HCT116 (cell line): Measurements from ENCODE around the gene TCTA. TPM values are rescaled to one million over a fixed set of nuclear protein-coding genes. Genes with fewer than 3 reads are reported as not detected.
A peak's percentile ranks its signal among the peaks of the same experiment; 100 is the strongest.

Source experiments
- ATAC-seq: fragments of 200-7000 bp; cut with Tn5 transposase; 2 replicates; pipeline ENCODE4 v1.9.1; 2020; ENCODE audit warnings: mild to moderate bottlenecking, moderate library complexity
- BruUV-seq: library from RNA; stranded (reverse); fragments of 400-500 nt; replicated peaks from 2 replicates; lab custom pipeline; 2021; lab: Mats Ljungman, UMichigan
- CTCF ChIA-PET: fragments of 300-600 bp; sonication (Branson Sonifier 250); formaldehyde crosslinking; loops from one replicate; lab custom pipeline; 2021; ENCODE audit warnings: antibody characterized with exemption; lab: Charles Lee
- POLR2A ChIA-PET: fragments of 300-600, 350-600 bp; sonication (Branson Sonifier 250); formaldehyde crosslinking; loops from one replicate; lab custom pipeline; 2021; ENCODE audit warnings: antibody characterized with exemption; lab: Charles Lee
- RAD21 ChIA-PET, 2 experiments: fragments of 300-600 bp; sonication (Branson Sonifier 250); formaldehyde crosslinking; loops; one replicate each; lab custom pipeline; 2023; ENCODE audit warnings: low total read pairs in 2 of 2; ENCODE audit not compliant: uncharacterized antibody in 2 of 2, unreplicated experiment in 2 of 2, low non-redundant PET in 1 of 2; lab: Charles Lee
- DNase-seq: peaks from one replicate; pipeline ENCODE4 v3.0.0-alpha.2; 2010; ENCODE audit warnings: low read depth, low spot score
- H2AFZ ChIP-seq: fragments of 200-600 bp; shearing (Covaris generic), sonication (generic); 2 replicates; pipeline ENCODE4 v1.6.1; 2017; ENCODE audit warnings: low read depth, mixed run types, mixed read lengths, antibody characterized with exemption, low read length; ENCODE audit not compliant: poor library complexity, severe bottlenecking
- H3K27ac ChIP-seq: 2 replicates; pipeline ENCODE4 v1.5.1; 2012; ENCODE audit warnings: low read depth, low read length
- H3K27me3 ChIP-seq: fragments of 200-600 bp; sonication (generic); 2 replicates; pipeline ENCODE4 v1.6.1; 2016; ENCODE audit warnings: mixed run types, low read length, mixed read lengths; ENCODE audit not compliant: insufficient read depth
- H3K36me3 ChIP-seq, 2 experiments: fragments of 200-500 bp in 1 of 2; fragments of 200-600 bp in 1 of 2; sonication (Bioruptor generic) in 1 of 2; sonication (generic) in 1 of 2; 2 replicates each; pipeline versions ENCODE4 v1.5.1 to v1.6.1; 2014 to 2016; ENCODE audit warnings: low read length in 2 of 2, inconsistent platforms in 1 of 2, mixed read lengths in 1 of 2, mixed run types in 1 of 2; ENCODE audit not compliant: insufficient read depth in 2 of 2, control insufficient read depth in 1 of 2
- H3K4me1 ChIP-seq, 2 experiments: fragments of 200-600 bp in 1 of 2; sonication (generic) in 1 of 2; 2 replicates each; pipeline versions ENCODE4 v1.5.1 to v1.6.1; 2012 to 2017; ENCODE audit warnings: low read length in 2 of 2, inconsistent platforms in 1 of 2, mild to moderate bottlenecking in 1 of 2, mixed read lengths in 1 of 2, mixed run types in 1 of 2, moderate library complexity in 1 of 2; ENCODE audit not compliant: insufficient read depth in 2 of 2, control insufficient read depth in 1 of 2
- H3K4me2 ChIP-seq: fragments of 200-600 bp; sonication (generic); 2 replicates; pipeline ENCODE4 v1.6.1; 2017; ENCODE audit warnings: mixed run types, low read length, mixed read lengths
- H3K4me3 ChIP-seq, 2 experiments: fragments of 200-600 bp in 1 of 2; sonication (generic) in 1 of 2; replicated peaks in 1 of 2; 2 replicates each; pipeline ENCODE4 v1.5.1; 2011 to 2016; ENCODE audit warnings: low read length in 2 of 2, control low read depth in 1 of 2, low read depth in 1 of 2, mild to moderate bottlenecking in 1 of 2, mixed read lengths in 1 of 2, mixed run types in 1 of 2
- H3K79me2 ChIP-seq: fragments of 200-600 bp; sonication (generic); 2 replicates; pipeline ENCODE4 v1.6.1; 2017; ENCODE audit warnings: mild to moderate bottlenecking, mixed run types, low read length, moderate library complexity, mixed read lengths; ENCODE audit not compliant: insufficient read depth
- H3K9ac ChIP-seq: fragments of 200-600 bp; sonication (generic); 2 replicates; pipeline ENCODE4 v1.6.1; 2016; ENCODE audit warnings: low read length, mixed read lengths
- H3K9me2 ChIP-seq: fragments of 200-600 bp; sonication (generic), shearing (Covaris generic); 2 replicates; pipeline ENCODE4 v1.6.1; 2017; ENCODE audit warnings: mixed run types, mild to moderate bottlenecking, moderate library complexity; ENCODE audit not compliant: insufficient read depth
- H3K9me3 ChIP-seq, 2 experiments: fragments of 200-500 bp in 1 of 2; fragments of 200-600 bp in 1 of 2; sonication (Bioruptor generic) in 1 of 2; sonication (generic) in 1 of 2; 2 replicates each; pipeline ENCODE4 v1.6.1; 2014 to 2017; ENCODE audit warnings: low read length in 2 of 2, mixed read lengths in 2 of 2, inconsistent platforms in 1 of 2, low read depth in 1 of 2, mild to moderate bottlenecking in 1 of 2, mixed run types in 1 of 2, moderate library complexity in 1 of 2; ENCODE audit not compliant: control insufficient read depth in 1 of 2, insufficient read depth in 1 of 2
- H4K20me1 ChIP-seq: fragments of 200-600 bp; sonication (generic), shearing (Covaris generic); 2 replicates; pipeline ENCODE4 v1.6.1; 2017; ENCODE audit warnings: mixed run types, mild to moderate bottlenecking, moderate library complexity; ENCODE audit not compliant: insufficient read depth
- CTCF ChIP-seq, 3 experiments: fragments of 200-600 bp in 1 of 3; sonication (generic) in 1 of 3; IDR thresholded peaks in 2 of 3; conservative IDR thresholded peaks in 1 of 3; 2 replicates each; pipeline ENCODE4 v1.5.1; 2012 to 2017; ENCODE audit warnings: low read depth in 2 of 3, low read length in 2 of 3, antibody characterized with exemption in 1 of 3, borderline replicate concordance in 1 of 3, control low read depth in 1 of 3, mild to moderate bottlenecking in 1 of 3, mixed read lengths in 1 of 3, mixed run types in 1 of 3, moderate library complexity in 1 of 3; ENCODE audit not compliant: insufficient read depth in 1 of 3
- EZH2 ChIP-seq: fragments of 200-600 bp; sonication (generic); IDR thresholded peaks from 2 replicates; pipeline ENCODE4 v1.6.1; 2017; ENCODE audit warnings: antibody characterized with exemption, mixed run types
- FOSL1 ChIP-seq: IDR thresholded peaks from 2 replicates; pipeline ENCODE4 v1.6.1; 2012; ENCODE audit warnings: low read depth
- POLR2AphosphoS5 ChIP-seq: IDR thresholded peaks from 2 replicates; pipeline ENCODE4 v1.6.1; 2011; ENCODE audit warnings: mild to moderate bottlenecking, low read depth, low read length, moderate library complexity
- SIN3A ChIP-seq: IDR thresholded peaks from 2 replicates; pipeline ENCODE4 v1.6.1; 2012; ENCODE audit warnings: low read depth
- SRF ChIP-seq: IDR thresholded peaks from 2 replicates; pipeline ENCODE4 v1.6.1; 2012; ENCODE audit warnings: low read depth
- YY1 ChIP-seq: IDR thresholded peaks from 2 replicates; pipeline ENCODE4 v1.6.1; 2011; ENCODE audit warnings: low read length, low read depth, moderate library complexity, mild to moderate bottlenecking; ENCODE audit not compliant: insufficient replicate concordance; ENCODE audit errors: extremely low read depth
- ZFX ChIP-seq: fragments of 450-650 bp; IDR thresholded peaks from 2 replicates; pipeline ENCODE4 v1.6.1; 2017
- ZNF274 ChIP-seq: fragments of 200-500 bp; sonication (Bioruptor generic); IDR thresholded peaks from 2 replicates; pipeline ENCODE4 v1.6.1; 2014; ENCODE audit warnings: mild to moderate bottlenecking, low read depth, low read length, inconsistent platforms
- intact Hi-C: fragments of 100-400 bp; cut with micrococcal nuclease; formaldehyde crosslinking; loops from 2 replicates; pipeline ENCODE4 v1.10.0; 2022
- total RNA-seq: library from RNA; stranded (reverse); gene quantifications from one replicate; pipeline ENCODE4 v1.2.1, GENCODE V29; 2021; ENCODE audit not compliant: unreplicated experiment
- TF ChIP-seq, protein P1 (sequence below): IDR thresholded peaks from 2 replicates; pipeline ENCODE4 v1.6.1; 2012
- TF ChIP-seq, protein P2 (sequence below): IDR thresholded peaks from 2 replicates; pipeline ENCODE4 v1.6.1; 2011; ENCODE audit warnings: mild to moderate bottlenecking, low read length, moderate library complexity; ENCODE audit not compliant: insufficient replicate concordance; ENCODE audit errors: extremely low read depth
- TF ChIP-seq, protein P3 (sequence below): IDR thresholded peaks from 2 replicates; pipeline ENCODE4 v1.6.1; 2012

TCTA gene
- total RNA-seq, 1 experiment from 2014 or later = 11.9 TPM

DNA sequence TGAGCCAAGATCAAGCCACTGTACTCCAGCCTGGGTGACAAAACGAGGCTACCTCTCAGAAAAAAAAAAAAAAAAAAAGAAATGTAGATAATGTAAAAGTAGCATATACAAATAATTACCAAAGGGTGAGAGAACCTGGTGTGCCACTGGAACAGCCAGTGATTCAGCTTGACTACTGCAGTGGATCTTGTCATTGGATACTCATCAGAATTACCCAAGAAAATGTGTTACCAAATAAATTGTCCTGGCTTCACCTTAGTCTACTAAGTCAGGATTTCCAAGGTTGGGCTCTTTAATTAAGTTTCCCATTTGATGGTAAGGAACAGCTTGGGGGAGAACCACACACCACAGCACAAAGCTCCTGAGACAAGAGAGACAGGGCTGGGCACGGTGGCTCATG, 15.4 kb downstream of the TCTA start (continued):
- TF ChIP-seq CTCF (IDR thresholded peaks at IDR 0.05 in 2 of 3, conservative IDR thresholded peaks at IDR 0.05 in 1 of 3; ENCODE audit: borderline replicate concordance in 1 of 3, insufficient read depth in 1 of 3, low read depth in 2 of 3, low read length in 2 of 3) = no peak

- no peaks in the 10 kb centered on the region for H4K20me1 ChIP-seq
- no peaks in the 10 kb centered on the region for H3K79me2 ChIP-seq
- H2AFZ ChIP-seq = no peak overlapping the region
- RAD21 ChIA-PET = interaction anchor here in 1 of 2 experiments (0.5 kb wide), 1 partner anchor 109 kb away, joined by 4 read pairs; no protein-coding TSS in a partner anchor
- ATAC-seq = peak; percentile 21
- BruUV-seq = TSS peak; percentile 84
- peak overlapping the region; percentile 64 for H3K4me3 ChIP-seq
- H3K9me2 ChIP-seq = no peaks in the 10 kb centered on the region
- no peak for TF ChIP-seq ZFX
- no peak for TF ChIP-seq POLR2AphosphoS5
- TF ChIP-seq, protein P1, sequence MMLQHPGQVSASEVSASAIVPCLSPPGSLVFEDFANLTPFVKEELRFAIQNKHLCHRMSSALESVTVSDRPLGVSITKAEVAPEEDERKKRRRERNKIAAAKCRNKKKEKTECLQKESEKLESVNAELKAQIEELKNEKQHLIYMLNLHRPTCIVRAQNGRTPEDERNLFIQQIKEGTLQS = no peak
- no peaks in the 10 kb centered on the region for H3K27me3 ChIP-seq
- H3K4me1 ChIP-seq = peaks cover 4 to 20% of the 10 kb centered on the region in 2 experiments
- DNase-seq = no peak
- CTCF ChIA-PET = interaction anchor here (1.1 to 1.4 kb wide), 2 partner anchors 15 to 21 kb away, joined by 3 read pairs; no protein-coding TSS in a partner anchor
- H3K36me3 ChIP-seq = peaks cover 0 to 2% of the 10 kb centered on the region in 2 experiments; a peak in 1 of 4 replicates
- intact Hi-C loops = no loop called here
- peak overlapping the region; percentile 72 for H3K9ac ChIP-seq
- POLR2A ChIA-PET = interaction anchor here (0.9 to 1.1 kb wide), 5 partner anchors 13 to 88 kb away, joined by 4 to 6 read pairs (median 4); partner anchors contain the start of genes RHOA and USP4
- H3K4me2 ChIP-seq = peak overlapping the region; percentile 86
- H3K27ac ChIP-seq = peak overlapping the region; percentile 84
- H3K9me3 ChIP-seq = no peaks in the 10 kb centered on the region
Measured at GRCh38 chr3:49428752-49429080, 16.5 kb downstream of the TCTA start.

DNA sequence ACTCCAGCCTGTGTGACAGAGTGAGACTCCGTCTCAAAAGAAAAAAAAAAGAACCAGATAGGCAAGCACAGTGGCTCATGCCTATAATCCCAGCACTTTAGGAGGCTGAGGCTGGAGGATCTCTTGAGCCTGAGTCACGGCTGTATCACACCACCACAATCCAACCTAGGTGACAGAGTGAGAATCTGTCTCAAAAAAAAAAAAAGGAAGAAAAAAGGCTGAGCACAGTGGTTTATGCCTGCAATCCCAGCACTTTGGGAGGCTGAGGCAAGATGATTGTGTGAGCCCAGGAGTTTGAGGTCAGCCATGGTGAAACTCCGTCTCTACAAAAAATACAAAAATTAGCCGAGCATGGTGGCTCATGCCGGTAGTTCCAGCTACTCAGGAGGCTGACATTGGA, 22.5 kb downstream of the TCTA start:
- H3K4me1 ChIP-seq = peaks cover 4% of the 10 kb centered on the region in 2 experiments
- H3K9me2 ChIP-seq = no peaks in the 10 kb centered on the region
- no peak overlapping the region for H3K9ac ChIP-seq
- no peak overlapping the region for H3K27ac ChIP-seq
- H3K9me3 ChIP-seq = no peaks in the 10 kb centered on the region
- POLR2A ChIA-PET = no interaction called here
- CTCF ChIA-PET = no interaction called here
- RAD21 ChIA-PET = no interaction called here
- H3K4me3 ChIP-seq = no peak overlapping the region
- H3K27me3 ChIP-seq = no peaks in the 10 kb centered on the region
- no peaks in the 10 kb centered on the region for H3K79me2 ChIP-seq
- DNase-seq (no peak), ATAC-seq (no peak)
- intact Hi-C loops = no loop called here
- no peaks in the 10 kb centered on the region for H3K36me3 ChIP-seq
- H2AFZ ChIP-seq = no peak overlapping the region
- no peaks in the 10 kb centered on the region for H4K20me1 ChIP-seq
- no TSS peak for BruUV-seq
- no peak overlapping the region for H3K4me2 ChIP-seq
- TF ChIP-seq POLR2AphosphoS5 (no peak), SIN3A (no peak), ZNF274 (no peak), SRF (no peak), EZH2 (no peak), FOSL1 (no peak), YY1 (no peak)
- TF ChIP-seq, protein P2, sequence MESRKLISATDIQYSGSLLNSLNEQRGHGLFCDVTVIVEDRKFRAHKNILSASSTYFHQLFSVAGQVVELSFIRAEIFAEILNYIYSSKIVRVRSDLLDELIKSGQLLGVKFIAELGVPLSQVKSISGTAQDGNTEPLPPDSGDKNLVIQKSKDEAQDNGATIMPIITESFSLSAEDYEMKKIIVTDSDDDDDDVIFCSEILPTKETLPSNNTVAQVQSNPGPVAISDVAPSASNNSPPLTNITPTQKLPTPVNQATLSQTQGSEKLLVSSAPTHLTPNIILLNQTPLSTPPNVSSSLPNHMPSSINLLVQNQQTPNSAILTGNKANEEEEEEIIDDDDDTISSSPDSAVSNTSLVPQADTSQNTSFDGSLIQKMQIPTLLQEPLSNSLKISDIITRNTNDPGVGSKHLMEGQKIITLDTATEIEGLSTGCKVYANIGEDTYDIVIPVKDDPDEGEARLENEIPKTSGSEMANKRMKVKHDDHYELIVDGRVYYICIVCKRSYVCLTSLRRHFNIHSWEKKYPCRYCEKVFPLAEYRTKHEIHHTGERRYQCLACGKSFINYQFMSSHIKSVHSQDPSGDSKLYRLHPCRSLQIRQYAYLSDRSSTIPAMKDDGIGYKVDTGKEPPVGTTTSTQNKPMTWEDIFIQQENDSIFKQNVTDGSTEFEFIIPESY = no peak
- TF ChIP-seq, protein P3, sequence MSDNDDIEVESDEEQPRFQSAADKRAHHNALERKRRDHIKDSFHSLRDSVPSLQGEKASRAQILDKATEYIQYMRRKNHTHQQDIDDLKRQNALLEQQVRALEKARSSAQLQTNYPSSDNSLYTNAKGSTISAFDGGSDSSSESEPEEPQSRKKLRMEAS = no peak
